Natural killer cell (primary cell): ENCODE results near the gene CHD5. TPM values are rescaled to one million over a fixed set of nuclear protein-coding genes. Genes with fewer than 3 reads are reported as not detected.

Experiments used
- ATAC-seq, 3 donors: fragments of 150-1000 bp in 2 of 3; fragments of 200-7000 bp in 1 of 3; cut with Tn5 transposase; 1 replicate in 1 of 3; 2 replicates in 2 of 3; pipeline ENCODE4 v1.10.0; 2021; ENCODE audit warnings: mild to moderate bottlenecking in 2 of 3, moderate library complexity in 2 of 3
- DNase-seq, 2 donors: peaks; one replicate each; pipeline versions ENCODE4 v3.0.0 to v3.0.0-alpha.2; 2013 to 2021; ENCODE audit warnings: mixed read lengths in 1 of 2
- H3K27ac ChIP-seq: one replicate; pipeline ENCODE4 v1.5.1; 2013; ENCODE audit warnings: mild to moderate bottlenecking, low read length
- H3K27me3 ChIP-seq: one replicate; pipeline ENCODE4 v1.6.1; 2013; ENCODE audit warnings: low read length; ENCODE audit not compliant: control insufficient read depth, insufficient read depth
- H3K36me3 ChIP-seq: one replicate; pipeline ENCODE4 v1.6.1; 2013; ENCODE audit warnings: low read length; ENCODE audit not compliant: control insufficient read depth, insufficient read depth
- H3K4me1 ChIP-seq: one replicate; pipeline ENCODE4 v1.6.1; 2013; ENCODE audit warnings: low read length; ENCODE audit not compliant: control insufficient read depth, insufficient read depth
- H3K4me3 ChIP-seq: one replicate; pipeline ENCODE4 v1.5.1; 2013; ENCODE audit warnings: low read length
- H3K9me3 ChIP-seq: one replicate; pipeline ENCODE4 v1.6.1; 2013; ENCODE audit warnings: low read length; ENCODE audit not compliant: control insufficient read depth, insufficient read depth
- H3K27ac Mint-ChIP-seq, 2 donors: one replicate each; pipeline ENCODE4 v1.8.0; 2022; ENCODE audit warnings: mild to moderate bottlenecking in 2 of 2, mixed read lengths in 2 of 2, moderate library complexity in 1 of 2
- H3K27me3 Mint-ChIP-seq, 2 donors: one replicate each; pipeline ENCODE4 v1.8.0; 2022; ENCODE audit warnings: low read depth in 2 of 2, mixed read lengths in 2 of 2
- H3K36me3 Mint-ChIP-seq: one replicate; pipeline ENCODE4 v1.8.0; 2022; ENCODE audit warnings: mixed read lengths
- H3K4me1 Mint-ChIP-seq, 2 donors: one replicate each; pipeline ENCODE4 v1.8.0; 2022; ENCODE audit warnings: mixed read lengths in 2 of 2
- H3K4me3 Mint-ChIP-seq: one replicate; pipeline ENCODE4 v1.8.0; 2022; ENCODE audit warnings: mild to moderate bottlenecking, moderate library complexity, mixed read lengths
- H3K9me3 Mint-ChIP-seq, 2 donors: one replicate each; pipeline ENCODE4 v1.8.0; 2022; ENCODE audit warnings: mixed read lengths in 2 of 2
- CTCF ChIP-seq: fragments of 200-600 bp; IDR thresholded peaks from one replicate; pipeline ENCODE4 v1.8.0; 2022; ENCODE audit warnings: antibody characterized with exemption
- WGBS: methylation state at CpG from one replicate; pipeline ENCODE4 v1.1.7; 2013; ENCODE audit warnings: missing lambda C conversion rate; ENCODE audit not compliant: insufficient coverage; 5-methylcytosine and 5-hydroxymethylcytosine counted together
- intact Hi-C: fragments of 100-400 bp; cut with micrococcal nuclease; formaldehyde crosslinking; loops from one replicate; pipeline ENCODE4 v1.14.2; 2022
- total RNA-seq, 4 donors: library from RNA; stranded (reverse); fragments of 120-200 nt in 1 of 4; gene quantifications; one replicate each; pipeline versions ENCODE4 v1.2.3 to v1.2.4, GENCODE V29; 2013 to 2022

Gene CHD5
- total RNA-seq, 3 donors from 2014 or later (not counting 1 experiment from before 2014, with no cell fraction given): 0.34 to 1.2 (median 0.73) TPM

DNA sequence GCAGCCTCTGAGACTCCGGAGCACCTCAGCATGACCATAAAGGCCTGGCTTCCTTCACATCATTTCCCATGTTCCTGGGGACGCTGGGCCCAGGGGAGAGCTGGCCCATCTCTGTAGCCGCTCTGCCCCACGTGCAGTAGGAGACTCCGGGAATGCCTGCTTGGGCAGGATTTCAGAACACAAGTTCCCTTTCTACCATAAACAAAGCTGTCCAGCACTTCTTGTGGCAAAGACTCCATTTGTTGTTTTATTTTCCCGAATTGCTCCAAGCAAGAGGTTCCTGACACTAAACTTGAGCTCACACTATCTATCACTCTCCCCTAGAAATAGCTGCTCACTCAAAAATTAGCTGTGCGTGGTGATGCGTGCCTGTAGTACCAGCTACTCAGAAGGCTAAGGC is 21.9 kb downstream of the CHD5 start:
- Histone ChIP-seq H3K4me1 (peaks cover 25% of the 10 kb centered on the region), H3K27ac (no peak overlapping the region), H3K27me3 (peaks cover 2% of the 10 kb centered on the region), H3K4me3 (no peak overlapping the region), H3K36me3 (no peaks in the 10 kb centered on the region), H3K9me3 (no peaks in the 10 kb centered on the region)
- H3K36me3 Mint-ChIP-seq: no peaks in the 10 kb centered on the region
- H3K27me3 Mint-ChIP-seq: peaks cover 7 to 14% of the 10 kb centered on the region in 2 donors
- no peak for TF ChIP-seq CTCF
- intact Hi-C loops: no loop called here
- no peak for DNase-seq
- 92% methylated on average over 8 of the region's 8 CpGs for WGBS
- H3K27ac Mint-ChIP-seq: no peak overlapping the region
- no peak overlapping the region for H3K4me3 Mint-ChIP-seq
- H3K9me3 Mint-ChIP-seq: no peaks in the 10 kb centered on the region
- peaks cover 0 to 15% of the 10 kb centered on the region in 2 donors for H3K4me1 Mint-ChIP-seq
- no peak for ATAC-seq

GRCh38 chr1:6157528-6158174 is 22.5 kb downstream of the CHD5 start:
- H3K27ac Mint-ChIP-seq: no peak overlapping the region
- H3K36me3 Mint-ChIP-seq: no peaks in the 10 kb centered on the region
- peaks cover 0 to 15% of the 10 kb centered on the region in 2 donors for H3K4me1 Mint-ChIP-seq
- ATAC-seq (no peak), DNase-seq (no peak)
- no peaks in the 10 kb centered on the region for H3K9me3 ChIP-seq
- H3K27me3 Mint-ChIP-seq: peaks cover 7 to 14% of the 10 kb centered on the region in 2 donors
- peaks cover 2% of the 10 kb centered on the region for H3K27me3 ChIP-seq
- no peak overlapping the region for H3K4me3 Mint-ChIP-seq
- no peak for TF ChIP-seq CTCF
- WGBS: 86% methylated on average over 15 of the region's 15 CpGs
- intact Hi-C loops: no loop called here
- H3K4me3 ChIP-seq: no peak overlapping the region
- H3K9me3 Mint-ChIP-seq: no peaks in the 10 kb centered on the region
- no peak overlapping the region for H3K27ac ChIP-seq
- peaks cover 30% of the 10 kb centered on the region for H3K4me1 ChIP-seq
- H3K36me3 ChIP-seq: no peaks in the 10 kb centered on the region

- H3K27me3 ChIP-seq: peaks cover 2% of the 10 kb centered on the region
- H3K4me1 ChIP-seq: peaks cover 30% of the 10 kb centered on the region
- 68% methylated on average over 2 of the region's 2 CpGs for WGBS
- intact Hi-C loops: no loop called here
- peaks cover 7 to 14% of the 10 kb centered on the region in 2 donors for H3K27me3 Mint-ChIP-seq
- H3K4me3 ChIP-seq: no peak overlapping the region
- H3K4me3 Mint-ChIP-seq: no peak overlapping the region
- H3K27ac ChIP-seq: no peak overlapping the region
- no peaks in the 10 kb centered on the region for H3K9me3 Mint-ChIP-seq
- no peak for ATAC-seq
- no peaks in the 10 kb centered on the region for H3K36me3 ChIP-seq
- DNase-seq: no peak
- no peak for TF ChIP-seq CTCF
- peaks cover 0 to 15% of the 10 kb centered on the region in 2 donors for H3K4me1 Mint-ChIP-seq
- H3K36me3 Mint-ChIP-seq: no peaks in the 10 kb centered on the region
- H3K27ac Mint-ChIP-seq: no peak overlapping the region
- no peaks in the 10 kb centered on the region for H3K9me3 ChIP-seq
Measured at GRCh38 chr1:6157132-6157527, 23.0 kb downstream of the CHD5 start.
